Spleen (tissue), 11 donors: ENCODE measurements around the gene AXDND1. TPM values are rescaled to one million over a fixed set of nuclear protein-coding genes. Genes with fewer than 3 reads are reported as not detected.
"Not testable (repeated sequence)": the region's sequence is repeated elsewhere in the genome, so short reads cannot be mapped to it uniquely, and the experiment has no call there.

ENCODE experiments used
- DNase-seq: peaks from one replicate; pipeline ENCODE4 v3.0.0-alpha.2; 2020
- H3K27ac ChIP-seq, 8 donors: fragments of 200-600 bp; sonication (generic) in 7 of 8; 1 replicate in 4 of 8; 2 replicates in 4 of 8; pipeline versions ENCODE4 v1.5.0 to v1.8.0; 2016 to 2021; ENCODE audit warnings: inconsistent platforms in 4 of 8, mild to moderate bottlenecking in 4 of 8, moderate library complexity in 1 of 8
- H3K27me3 ChIP-seq, 7 donors: fragments of 200-600 bp; sonication (generic) in 6 of 7; replicated peaks in 1 of 7; 1 replicate in 4 of 7; 2 replicates in 3 of 7; pipeline versions ENCODE4 v1.5.0 to v1.8.0; 2016 to 2021; ENCODE audit warnings: inconsistent platforms in 3 of 7, mild to moderate bottlenecking in 1 of 7
- H3K36me3 ChIP-seq, 6 donors: fragments of 200-600 bp; sonication (generic) in 5 of 6; 1 replicate in 4 of 6; 2 replicates in 2 of 6; pipeline versions ENCODE4 v1.5.0 to v1.8.0; 2016 to 2021; ENCODE audit warnings: inconsistent platforms in 2 of 6
- H3K4me1 ChIP-seq, 6 donors: fragments of 200-600 bp; sonication (generic) in 5 of 6; 1 replicate in 3 of 6; 2 replicates in 3 of 6; pipeline versions ENCODE4 v1.5.0 to v1.8.0; 2016 to 2021; ENCODE audit warnings: inconsistent platforms in 3 of 6
- H3K4me3 ChIP-seq, 8 donors: fragments of 200-600 bp; sonication (generic) in 7 of 8; 1 replicate in 4 of 8; 2 replicates in 4 of 8; pipeline versions ENCODE4 v1.5.0 to v1.8.0; 2016 to 2021; ENCODE audit warnings: inconsistent platforms in 4 of 8, mild to moderate bottlenecking in 4 of 8, moderate library complexity in 2 of 8
- H3K9me3 ChIP-seq, 8 donors: fragments of 200-600 bp; sonication (generic) in 7 of 8; 1 replicate in 4 of 8; 2 replicates in 4 of 8; pipeline versions ENCODE4 v1.5.0 to v1.8.0; 2016 to 2021; ENCODE audit warnings: inconsistent platforms in 4 of 8
- POLR2A ChIP-seq, 3 donors: fragments of 450-650 bp; IDR thresholded peaks; one replicate each; pipeline ENCODE4 v1.5.1; 2017; ENCODE audit warnings: antibody characterized with exemption in 3 of 3, mild to moderate bottlenecking in 1 of 3
- POLR2AphosphoS5 ChIP-seq, 3 donors: sonication (generic); formaldehyde crosslinking; IDR thresholded peaks; one replicate each; pipeline ENCODE4 v1.5.1; 2017; ENCODE audit warnings: antibody characterized with exemption in 3 of 3
- WGBS, 5 donors: extraction: QIAGEN DNeasy Blood & Tissue Kit in 3 of 5; methylation state at CpG; one replicate each; pipeline versions ENCODE4 v1.1.5 to v1.1.7; 2013 to 2018; 5-methylcytosine and 5-hydroxymethylcytosine counted together
- intact Hi-C: fragments of 100-400 bp; cut with DNase I; formaldehyde crosslinking; loops from one replicate; pipeline ENCODE4 v1.15.0; 2023; ENCODE audit warnings: low total_unique reads
- polyA plus RNA-seq, 3 donors: library from polyadenylated mRNA; stranded (reverse); fragments of 200-250 nt; gene quantifications; one replicate each; pipeline ENCODE4 v1.2.1, GENCODE V29; 2013
- total RNA-seq, 7 donors: library from RNA; depleted of rRNA in 3 of 7; stranded (reverse); fragments of >200 nt in 3 of 7; fragmentation: NEBNext Ultra II Directional in 4 of 7; extraction: Animal tissue kit (Norgen Biotek cat#: 25700) in 4 of 7; gene quantifications; one replicate each; pipeline versions ENCODE4 v1.1.0 to v1.2.1, GENCODE V29; 2016 to 2021
- TF ChIP-seq, protein P1 (sequence below), 11 experiments: fragments of 200-600 bp in 7 of 11; fragments of 450-650 bp in 4 of 11; sonication (generic) in 4 of 11; IDR thresholded peaks in 8 of 11; conservative IDR thresholded peaks in 3 of 11; 1 replicate in 7 of 11; 2 replicates in 4 of 11; pipeline versions ENCODE4 v1.4.0 to v1.8.0; 2016 to 2021; ENCODE audit warnings: antibody characterized with exemption in 11 of 11, inconsistent platforms in 4 of 11, mild to moderate bottlenecking in 1 of 11
- donor health status: healthy with polysubstance abuse.
- donor health status: DM: no; HTN: no; CAD: no; lungs with moderate emphysema.
- donor health status: DM: no; HTN: no; CAD: no.
- donor health status: Bipolar disorder and iron deficiency.
- donor health status: healthy.
- donor health status: DM: no; HTN: no; CAD: no.
- donor health status: DM: yes; HTN: yes; CAD: no.

The AXDND1 gene
- total and polyA plus RNA-seq, 10 donors: 0.19 to 0.66 (median 0.21) TPM; not detected in 6

DNA sequence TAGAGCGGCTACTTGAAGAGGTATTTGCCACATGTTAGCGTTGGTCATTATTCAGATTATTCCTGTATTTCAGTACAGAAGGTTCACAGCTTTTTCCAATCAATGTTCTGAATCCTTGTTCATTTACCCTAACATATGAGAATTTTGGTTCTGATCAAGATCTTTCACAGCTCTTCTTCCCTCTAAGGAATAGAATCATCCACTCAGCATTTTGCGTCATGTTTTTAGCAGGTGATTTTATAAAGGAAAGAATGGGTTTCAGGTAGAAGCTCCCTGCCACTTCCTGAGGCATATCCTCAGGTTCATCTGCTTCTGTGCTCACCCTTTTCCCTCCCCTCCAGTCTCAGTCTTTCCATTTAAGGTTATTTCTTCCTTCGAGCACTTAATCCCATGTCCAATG, 143.6 kb downstream of the AXDND1 start:
- no peak overlapping the region for H3K27ac ChIP-seq
- 78 to 92% (median 84%) methylated on average over 4 of the region's 4 CpGs for WGBS, 5 donors
- H3K4me3 ChIP-seq: no peak overlapping the region
- peaks cover 0 to 3% (median 0%) of the 10 kb centered on the region in 6 donors for H3K4me1 ChIP-seq
- H3K27me3 ChIP-seq: no peaks in the 10 kb centered on the region
- no peak for TF ChIP-seq POLR2AphosphoS5 (IDR thresholded peaks at IDR 0.05)
- TF ChIP-seq, protein P1, sequence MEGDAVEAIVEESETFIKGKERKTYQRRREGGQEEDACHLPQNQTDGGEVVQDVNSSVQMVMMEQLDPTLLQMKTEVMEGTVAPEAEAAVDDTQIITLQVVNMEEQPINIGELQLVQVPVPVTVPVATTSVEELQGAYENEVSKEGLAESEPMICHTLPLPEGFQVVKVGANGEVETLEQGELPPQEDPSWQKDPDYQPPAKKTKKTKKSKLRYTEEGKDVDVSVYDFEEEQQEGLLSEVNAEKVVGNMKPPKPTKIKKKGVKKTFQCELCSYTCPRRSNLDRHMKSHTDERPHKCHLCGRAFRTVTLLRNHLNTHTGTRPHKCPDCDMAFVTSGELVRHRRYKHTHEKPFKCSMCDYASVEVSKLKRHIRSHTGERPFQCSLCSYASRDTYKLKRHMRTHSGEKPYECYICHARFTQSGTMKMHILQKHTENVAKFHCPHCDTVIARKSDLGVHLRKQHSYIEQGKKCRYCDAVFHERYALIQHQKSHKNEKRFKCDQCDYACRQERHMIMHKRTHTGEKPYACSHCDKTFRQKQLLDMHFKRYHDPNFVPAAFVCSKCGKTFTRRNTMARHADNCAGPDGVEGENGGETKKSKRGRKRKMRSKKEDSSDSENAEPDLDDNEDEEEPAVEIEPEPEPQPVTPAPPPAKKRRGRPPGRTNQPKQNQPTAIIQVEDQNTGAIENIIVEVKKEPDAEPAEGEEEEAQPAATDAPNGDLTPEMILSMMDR (IDR thresholded peaks at IDR 0.05 in 8 of 11, conservative IDR thresholded peaks at IDR 0.05 in 3 of 11): no peak
- no peak for TF ChIP-seq POLR2A (IDR thresholded peaks at IDR 0.05)
- no peaks in the 10 kb centered on the region for H3K36me3 ChIP-seq
- H3K9me3 ChIP-seq: peaks cover 0 to 6% (median 0%) of the 10 kb centered on the region in 8 donors
- DNase-seq: no peak
- intact Hi-C loops: no loop called here

DNA sequence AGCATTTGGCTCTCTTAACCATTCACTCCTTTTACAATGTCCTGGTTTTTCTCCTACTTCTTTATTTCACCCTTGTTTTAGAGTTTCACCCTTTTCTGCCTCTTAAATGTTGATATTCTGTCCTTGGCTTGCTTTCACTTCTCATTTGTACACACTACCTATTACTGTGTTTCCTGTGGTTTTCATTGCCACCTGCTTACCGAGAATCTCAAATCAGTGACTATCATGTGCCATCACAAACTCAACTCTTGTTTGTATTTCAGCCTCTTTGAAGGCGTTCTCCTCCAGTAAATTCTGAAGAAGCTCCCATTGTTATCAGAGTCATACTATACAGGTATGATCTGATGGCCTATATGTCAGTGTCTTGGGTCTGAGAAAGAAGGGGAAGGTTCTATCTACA, 144.3 kb downstream of the AXDND1 start:
- TF ChIP-seq POLR2AphosphoS5 (IDR thresholded peaks at IDR 0.05): no peak
- TF ChIP-seq, protein P1 (IDR thresholded peaks at IDR 0.05 in 8 of 11, conservative IDR thresholded peaks at IDR 0.05 in 3 of 11): no peak
- TF ChIP-seq POLR2A (IDR thresholded peaks at IDR 0.05): no peak
- H3K4me3 ChIP-seq: no peak overlapping the region
- intact Hi-C loops: no loop called here
- no peaks in the 10 kb centered on the region for H3K36me3 ChIP-seq
- no peak overlapping the region for H3K27ac ChIP-seq
- peaks cover 0 to 6% (median 0%) of the 10 kb centered on the region in 8 donors for H3K9me3 ChIP-seq
- whole genome bisulfite sequencing, 5 donors: 20 to 50% (median 25%) methylated on average over 2 of the region's 2 CpGs
- DNase-seq: no peak
- no peaks in the 10 kb centered on the region for H3K27me3 ChIP-seq
- H3K4me1 ChIP-seq: peaks cover 0 to 3% (median 0%) of the 10 kb centered on the region in 6 donors

DNA sequence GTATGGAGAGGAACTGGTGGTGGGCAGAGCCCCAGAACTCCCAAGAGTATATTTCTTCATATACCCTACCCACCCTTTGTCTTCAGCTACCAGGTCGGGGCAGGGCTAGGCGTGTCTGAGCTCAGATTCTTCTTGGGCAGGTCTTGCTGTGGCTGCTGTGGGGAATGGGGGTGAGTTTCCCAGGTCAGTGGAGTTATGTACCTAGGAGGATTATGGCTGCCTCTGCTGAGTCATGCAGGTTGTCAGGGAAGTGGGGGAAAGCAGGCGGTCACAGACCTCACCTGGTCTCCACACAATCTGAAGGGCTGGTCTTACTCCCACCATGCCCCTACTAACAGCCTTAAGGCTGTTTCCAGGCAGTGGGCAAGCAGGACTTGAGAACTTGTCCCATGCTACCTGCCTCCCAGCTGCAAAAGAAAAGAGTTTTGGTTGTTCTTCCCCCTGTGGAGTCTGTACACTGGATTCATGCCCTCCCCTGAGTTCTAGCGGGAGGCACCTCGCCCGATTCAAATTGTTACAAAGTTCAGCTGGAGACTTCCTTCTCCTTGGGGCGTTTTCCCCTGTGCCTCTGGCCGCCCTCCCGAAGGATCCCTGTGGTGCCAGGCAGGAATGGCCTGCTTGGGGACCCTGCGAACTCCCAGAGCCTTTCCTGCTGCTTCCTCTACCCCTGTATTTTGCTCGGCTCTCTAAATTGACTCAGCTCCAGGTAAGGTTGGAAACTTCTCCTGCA, 151.4 kb downstream of the AXDND1 start:
- Histone ChIP-seq H3K27me3 (no peaks in the 10 kb centered on the region), H3K4me3 (no peak overlapping the region), H3K4me1 (no peaks in the 10 kb centered on the region), H3K36me3 (no peaks in the 10 kb centered on the region), H3K27ac (no peak overlapping the region), H3K9me3 (peaks cover 0 to 7% (median 0%) of the 10 kb centered on the region in 8 donors)
- intact Hi-C loops: no loop called here
- no peak for DNase-seq
- 73 to 77% (median 75%) methylated on average over 11 of the region's 11 CpGs for WGBS, 5 donors
- TF ChIP-seq, protein P1 (IDR thresholded peaks at IDR 0.05 in 8 of 11, conservative IDR thresholded peaks at IDR 0.05 in 3 of 11): no peak
- TF ChIP-seq POLR2AphosphoS5 (IDR thresholded peaks at IDR 0.05) (no peak), POLR2A (IDR thresholded peaks at IDR 0.05) (no peak)

DNA sequence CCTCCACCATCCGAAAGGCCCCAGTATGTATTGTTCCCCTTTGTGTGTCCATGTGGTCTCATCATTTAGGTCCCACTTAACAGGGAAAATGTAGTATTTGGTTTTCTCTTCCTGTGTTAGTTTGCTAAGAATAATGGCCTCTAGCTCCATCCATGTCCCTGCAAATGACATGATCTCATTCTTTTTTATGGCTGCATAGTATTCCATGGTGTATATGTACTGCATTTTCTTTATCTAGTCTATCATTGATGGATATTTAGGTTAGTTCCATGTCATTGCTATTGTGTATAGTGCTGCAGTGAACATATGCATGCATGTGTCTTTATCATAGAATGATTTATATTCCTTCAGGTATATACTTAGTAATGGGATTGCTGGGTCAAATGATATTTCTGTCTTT, 152.8 kb downstream of the AXDND1 start:
- DNase-seq, H3K36me3 ChIP-seq, H3K27ac ChIP-seq, intact Hi-C loops, H3K27me3 ChIP-seq, H3K9me3 ChIP-seq, H3K4me1 ChIP-seq, H3K4me3 ChIP-seq: not testable (repeated sequence)
- WGBS, 5 donors: 92 to 100% (median 97%) methylated on average over 1 of the region's 1 CpG
